Stimulated activated CD4-positive, alpha-beta T cell treated with anti-CD3 and anti-CD28 coated beads, Interleukin-1b, Interleukin-23, amount 100 ng/mL, for 4 hours (primary cell): ENCODE results near the gene CIDEC.

Source experiments
- DNase-seq, 2 donors: peaks; one replicate each; pipeline ENCODE4 v3.0.0-alpha.2; 2020; ENCODE audit warnings: low read depth in 2 of 2

Gene CIDEC

GRCh38 chr3:9846931-9847488 lies 33.0 kb downstream of the CIDEC start:
- DNase-seq = no peak

DNA sequence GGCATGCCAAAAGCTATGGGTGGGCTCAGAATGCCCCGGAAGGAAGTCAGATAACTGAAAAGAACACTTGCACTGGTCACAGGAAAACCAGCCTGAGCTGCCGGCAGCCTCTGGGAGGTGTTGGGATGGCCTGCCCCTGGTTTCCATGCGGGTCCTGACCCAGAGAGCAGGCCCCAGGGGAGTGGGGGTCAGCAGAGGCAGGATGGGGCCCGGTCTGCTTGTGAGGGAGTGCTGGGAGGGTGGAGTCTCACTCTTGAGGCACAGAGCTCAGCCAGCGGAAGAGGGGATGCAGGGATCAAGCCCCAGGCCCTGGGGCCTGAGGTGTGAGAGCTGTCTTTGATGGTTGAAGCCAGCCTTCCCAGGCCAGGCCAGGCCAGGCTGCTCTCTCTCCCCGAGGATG lies 33.8 kb downstream of the CIDEC start:
- DNase-seq = no peak

DNA sequence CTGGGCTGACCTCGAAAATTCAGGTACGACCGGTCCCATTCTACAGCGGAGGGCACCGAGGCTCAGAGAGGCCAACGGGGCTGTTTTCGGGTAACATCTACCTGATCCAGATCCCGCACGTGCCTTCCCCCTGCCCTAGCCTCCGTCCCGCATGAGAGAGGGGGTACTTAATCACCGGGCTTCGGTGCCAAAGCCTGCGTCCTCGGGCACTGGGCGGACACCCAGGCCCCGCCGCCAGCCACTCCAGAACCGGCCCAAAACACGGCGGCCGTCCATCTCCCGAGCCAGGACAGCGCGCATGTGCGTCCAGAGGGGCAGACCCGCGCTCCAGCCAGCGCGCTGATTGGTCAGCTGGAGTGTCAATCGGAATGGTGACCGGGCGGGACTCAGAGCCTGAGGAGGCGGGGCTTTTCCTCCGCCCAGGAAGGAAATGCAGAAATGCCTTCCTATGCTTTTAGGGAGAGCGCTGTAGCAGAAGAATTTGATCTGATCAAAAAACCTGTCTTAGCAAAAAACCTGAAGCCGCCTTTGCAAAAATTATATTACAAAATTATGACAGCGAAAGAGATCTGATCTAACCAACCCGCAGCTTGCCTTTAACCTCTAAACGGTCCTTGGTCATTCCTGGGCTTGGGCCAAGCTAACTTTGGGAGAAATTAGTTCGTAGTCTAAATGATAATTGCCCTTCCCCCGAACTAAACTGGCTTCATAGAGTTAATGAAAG lies 36.2 kb downstream of the CIDEC start, which contains the start of gene RPUSD3:
TSS of gene RPUSD3 (minus strand) at position 294 of the 724 bp plus-strand sequence. CDS start at position 276, 18 bp downstream.
- peak; percentile 96 to 97 for DNase-seq

- DNase-seq = no peak
Measured at GRCh38 chr3:9841015-9841414, 39.0 kb downstream of the CIDEC start.

GRCh38 chr3:9838856-9839255 lies 41.2 kb downstream of the CIDEC start:
- DNase-seq = no peak

- no peak for DNase-seq
Measured at GRCh38 chr3:9837701-9838582, 42.1 kb downstream of the CIDEC start.

DNA sequence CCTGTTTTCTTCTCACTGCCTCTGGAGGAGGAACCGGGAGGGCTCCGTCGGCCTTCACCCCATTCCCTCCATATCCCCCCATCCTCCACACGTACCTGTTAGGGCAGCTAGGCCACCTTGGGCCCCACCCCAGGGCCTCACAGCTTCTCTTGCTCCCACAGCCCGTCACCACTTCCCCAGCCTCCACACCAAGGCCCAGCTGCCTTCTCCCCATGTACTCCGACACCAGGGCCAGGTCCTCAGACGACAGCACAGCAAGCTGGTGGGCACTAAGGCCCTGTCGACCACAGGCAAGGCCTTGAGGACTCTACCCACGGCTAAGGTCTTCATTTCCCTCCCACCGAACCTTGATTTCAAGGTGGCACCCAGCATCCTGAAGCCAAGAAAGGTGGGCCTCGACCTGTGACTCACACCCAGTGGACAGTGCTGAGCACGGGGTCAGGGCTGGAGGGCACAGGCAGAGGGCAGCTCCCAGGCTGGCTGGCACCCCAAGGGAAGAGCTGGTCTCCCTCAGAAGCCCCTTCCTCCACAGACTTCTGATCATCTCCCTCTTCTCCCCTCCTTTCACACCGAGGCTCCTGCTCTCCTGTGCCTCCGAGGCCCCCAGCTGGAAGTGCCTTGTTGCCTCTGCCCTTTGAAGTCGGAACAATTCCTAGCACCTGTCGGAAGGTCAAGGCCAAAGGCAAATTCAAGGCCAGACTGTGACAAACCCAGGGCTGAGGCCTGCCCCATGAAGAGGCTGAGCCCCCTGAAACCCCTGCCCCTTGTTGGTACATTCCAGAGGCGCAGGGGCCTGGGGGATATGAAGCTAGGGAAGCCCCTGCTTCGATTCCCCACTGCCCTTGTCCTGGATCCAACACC lies 45.3 kb downstream of the CIDEC start:
- no peak for DNase-seq

DNA sequence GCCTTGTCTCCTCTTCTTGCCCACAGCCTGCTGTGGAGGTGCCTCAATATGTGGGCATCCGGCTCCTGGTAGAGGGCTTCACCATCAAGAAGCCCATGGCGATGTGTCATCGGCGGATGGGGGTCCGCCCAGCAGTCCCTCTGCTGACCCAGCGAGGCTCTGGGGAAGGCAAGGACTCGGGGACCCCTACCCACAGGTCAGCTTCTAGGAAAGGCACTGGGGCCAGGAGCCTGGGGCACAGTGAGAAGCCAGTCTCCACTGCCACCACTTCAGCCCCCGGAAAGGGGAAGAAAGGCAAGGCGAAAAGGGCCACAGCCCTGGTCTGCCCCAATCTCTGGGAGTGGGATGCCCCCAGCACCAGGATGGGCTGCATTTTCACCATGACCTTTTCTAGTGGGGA lies 47.0 kb downstream of the CIDEC start:
- no peak for DNase-seq

GRCh38 chr3:9831253-9831652 lies 48.8 kb downstream of the CIDEC start:
- DNase-seq = no peak

- no peak for DNase-seq
Measured at GRCh38 chr3:9828801-9829755, 51.0 kb downstream of the CIDEC start.

DNA sequence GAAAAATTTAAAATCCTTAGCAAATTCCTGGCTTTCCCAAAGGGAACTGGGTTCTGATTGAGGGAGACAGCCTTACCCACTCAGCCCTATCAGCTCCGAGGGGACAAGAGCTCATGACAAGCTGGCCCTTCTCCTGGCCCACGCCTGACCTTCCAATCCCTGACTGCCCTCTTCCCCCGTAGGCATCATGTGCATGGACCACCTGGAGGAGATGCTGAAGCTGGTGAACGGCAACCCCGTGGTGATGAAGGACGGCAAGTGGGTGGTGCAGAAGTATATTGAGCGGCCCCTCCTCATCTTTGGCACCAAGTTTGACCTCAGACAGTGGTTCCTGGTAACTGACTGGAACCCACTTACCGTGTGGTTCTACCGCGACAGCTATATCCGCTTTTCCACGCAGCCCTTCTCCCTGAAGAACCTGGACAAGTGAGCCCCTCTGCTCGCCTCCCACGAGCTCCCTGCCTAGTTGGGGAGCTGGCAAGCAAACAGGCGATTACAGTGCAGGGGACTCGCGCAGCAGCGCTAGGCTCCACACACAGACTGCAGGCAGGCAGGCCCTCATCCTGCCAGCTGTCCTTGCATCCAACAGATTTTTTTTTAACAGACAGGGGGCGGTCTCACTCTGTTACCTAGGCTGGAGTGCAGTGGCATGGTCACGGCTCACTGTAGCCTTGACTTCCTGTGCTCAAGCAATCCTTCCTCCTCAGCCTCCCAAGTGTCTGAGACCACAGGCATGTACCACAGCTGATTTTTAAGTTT lies 53.1 kb downstream of the CIDEC start:
- no peak for DNase-seq

GRCh38 chr3:9825451-9826040 lies 54.5 kb downstream of the CIDEC start:
- no peak for DNase-seq

GRCh38 chr3:9820946-9821345 lies 59.1 kb downstream of the CIDEC start:
- no peak for DNase-seq

- no peak for DNase-seq
Measured at GRCh38 chr3:9820543-9820942, 59.5 kb downstream of the CIDEC start.

GRCh38 chr3:9818666-9819335 lies 61.3 kb downstream of the CIDEC start:
- no peak for DNase-seq

DNA sequence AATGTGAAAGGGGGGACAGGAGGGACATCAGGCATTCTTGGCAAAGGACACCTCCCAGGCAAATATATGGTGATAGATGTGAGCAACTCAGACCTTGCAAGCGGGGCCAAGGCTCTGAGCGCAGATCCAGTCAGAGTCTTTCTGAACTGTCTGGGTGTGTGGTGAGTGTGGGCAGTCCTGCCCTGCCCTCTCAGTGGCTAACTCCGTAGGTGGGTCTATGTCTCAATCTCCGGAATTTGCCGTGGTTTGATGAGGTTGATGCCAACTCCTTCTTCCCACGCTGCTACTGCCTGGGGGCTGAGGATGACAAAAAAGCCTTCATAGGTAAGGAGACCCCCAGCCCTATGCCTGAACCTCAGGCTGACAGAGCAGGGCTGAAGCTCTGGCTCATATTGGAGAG lies 62.6 kb downstream of the CIDEC start:
- no peak for DNase-seq
